ENCODE data around the gene PZP. TPM values are rescaled to one million over a fixed set of nuclear protein-coding genes. Genes with fewer than 3 reads are reported as not detected.

The PZP gene
- total RNA-seq, 4 donors from 2014 or later = not detected

DNA sequence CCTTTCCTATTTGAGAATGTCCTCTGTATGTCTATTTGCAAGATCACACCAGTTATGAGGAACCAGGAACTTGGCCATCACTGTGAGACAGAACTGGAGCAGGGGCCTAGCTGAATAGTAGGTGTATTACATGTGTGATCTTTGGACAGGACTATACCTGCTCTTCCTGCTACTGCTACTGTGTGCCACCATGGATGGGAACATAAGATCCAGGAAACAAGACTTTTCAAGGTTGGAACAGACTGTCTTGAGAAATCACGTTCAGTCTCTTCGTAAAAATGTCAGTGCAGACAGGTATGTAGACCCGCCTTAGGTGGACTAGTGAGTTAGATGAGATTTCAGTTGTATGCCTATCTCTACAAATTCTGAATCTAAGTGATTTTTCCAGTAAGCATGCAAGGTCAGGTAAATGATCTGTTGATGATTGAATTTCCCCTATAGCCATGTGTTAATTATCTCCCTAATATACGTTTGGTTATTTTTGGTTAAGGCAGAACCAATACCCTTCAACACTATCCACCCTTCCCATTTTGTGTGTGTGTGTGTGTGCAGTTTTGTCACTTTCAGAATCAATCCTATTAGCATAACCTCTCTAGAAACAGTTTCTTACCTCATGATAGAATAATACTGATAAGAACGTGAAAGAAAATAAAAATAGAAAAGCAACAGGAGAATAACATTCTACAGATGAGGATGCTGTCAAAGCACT, 99.5 kb downstream of the PZP start:
- no peaks in the 10 kb centered on the region for H3K9me3 ChIP-seq
- no peaks in the 10 kb centered on the region for H3K4me1 ChIP-seq
- H3K36me3 ChIP-seq = peaks cover 4 to 9% of the 10 kb centered on the region in 2 donors
- DNase-seq = no peak
- WGBS, 2 donors = 73 to 81% methylated on average over 5 of the region's 5 CpGs
- no peak overlapping the region for H3K4me3 ChIP-seq (replicated peaks in 1 of 3)
- no peak for TF ChIP-seq POLR2A (IDR thresholded peaks at IDR 0.05)
- TF ChIP-seq, protein P1, sequence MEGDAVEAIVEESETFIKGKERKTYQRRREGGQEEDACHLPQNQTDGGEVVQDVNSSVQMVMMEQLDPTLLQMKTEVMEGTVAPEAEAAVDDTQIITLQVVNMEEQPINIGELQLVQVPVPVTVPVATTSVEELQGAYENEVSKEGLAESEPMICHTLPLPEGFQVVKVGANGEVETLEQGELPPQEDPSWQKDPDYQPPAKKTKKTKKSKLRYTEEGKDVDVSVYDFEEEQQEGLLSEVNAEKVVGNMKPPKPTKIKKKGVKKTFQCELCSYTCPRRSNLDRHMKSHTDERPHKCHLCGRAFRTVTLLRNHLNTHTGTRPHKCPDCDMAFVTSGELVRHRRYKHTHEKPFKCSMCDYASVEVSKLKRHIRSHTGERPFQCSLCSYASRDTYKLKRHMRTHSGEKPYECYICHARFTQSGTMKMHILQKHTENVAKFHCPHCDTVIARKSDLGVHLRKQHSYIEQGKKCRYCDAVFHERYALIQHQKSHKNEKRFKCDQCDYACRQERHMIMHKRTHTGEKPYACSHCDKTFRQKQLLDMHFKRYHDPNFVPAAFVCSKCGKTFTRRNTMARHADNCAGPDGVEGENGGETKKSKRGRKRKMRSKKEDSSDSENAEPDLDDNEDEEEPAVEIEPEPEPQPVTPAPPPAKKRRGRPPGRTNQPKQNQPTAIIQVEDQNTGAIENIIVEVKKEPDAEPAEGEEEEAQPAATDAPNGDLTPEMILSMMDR (IDR thresholded peaks at IDR 0.05) = no peak
- intact Hi-C loops (cut with DNase I) = no loop called here
- no peaks in the 10 kb centered on the region for H3K27me3 ChIP-seq
- no peak overlapping the region for H3K27ac ChIP-seq

DNA sequence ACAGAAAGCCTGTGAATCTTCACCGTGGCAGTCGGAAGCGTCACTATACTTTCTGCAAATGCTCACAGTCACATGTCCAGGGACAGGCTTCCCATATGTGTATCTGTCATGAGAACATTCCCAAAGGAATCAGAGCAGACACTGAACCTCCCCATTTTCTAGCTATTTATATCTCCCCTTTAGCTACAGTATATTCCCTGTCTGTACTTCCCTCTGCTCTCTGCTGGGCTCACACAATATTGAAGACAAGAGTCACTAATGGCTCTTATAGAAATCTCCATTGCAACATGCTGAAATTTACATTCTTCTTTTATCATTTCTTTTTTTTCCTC, 100.7 kb downstream of the PZP start:
- H3K9me3 ChIP-seq = no peaks in the 10 kb centered on the region
- WGBS, 2 donors = 88 to 92% methylated on average over 3 of the region's 3 CpGs
- intact Hi-C loops (cut with DNase I) = no loop called here
- H3K4me1 ChIP-seq = no peaks in the 10 kb centered on the region
- no peaks in the 10 kb centered on the region for H3K27me3 ChIP-seq
- no peak for TF ChIP-seq POLR2A (IDR thresholded peaks at IDR 0.05)
- TF ChIP-seq, protein P1 (IDR thresholded peaks at IDR 0.05) = no peak
- H3K27ac ChIP-seq = no peak overlapping the region
- no peak overlapping the region for H3K4me3 ChIP-seq (replicated peaks in 1 of 3)
- H3K36me3 ChIP-seq = peaks cover 4 to 9% of the 10 kb centered on the region in 2 donors
- DNase-seq = no peak

DNA sequence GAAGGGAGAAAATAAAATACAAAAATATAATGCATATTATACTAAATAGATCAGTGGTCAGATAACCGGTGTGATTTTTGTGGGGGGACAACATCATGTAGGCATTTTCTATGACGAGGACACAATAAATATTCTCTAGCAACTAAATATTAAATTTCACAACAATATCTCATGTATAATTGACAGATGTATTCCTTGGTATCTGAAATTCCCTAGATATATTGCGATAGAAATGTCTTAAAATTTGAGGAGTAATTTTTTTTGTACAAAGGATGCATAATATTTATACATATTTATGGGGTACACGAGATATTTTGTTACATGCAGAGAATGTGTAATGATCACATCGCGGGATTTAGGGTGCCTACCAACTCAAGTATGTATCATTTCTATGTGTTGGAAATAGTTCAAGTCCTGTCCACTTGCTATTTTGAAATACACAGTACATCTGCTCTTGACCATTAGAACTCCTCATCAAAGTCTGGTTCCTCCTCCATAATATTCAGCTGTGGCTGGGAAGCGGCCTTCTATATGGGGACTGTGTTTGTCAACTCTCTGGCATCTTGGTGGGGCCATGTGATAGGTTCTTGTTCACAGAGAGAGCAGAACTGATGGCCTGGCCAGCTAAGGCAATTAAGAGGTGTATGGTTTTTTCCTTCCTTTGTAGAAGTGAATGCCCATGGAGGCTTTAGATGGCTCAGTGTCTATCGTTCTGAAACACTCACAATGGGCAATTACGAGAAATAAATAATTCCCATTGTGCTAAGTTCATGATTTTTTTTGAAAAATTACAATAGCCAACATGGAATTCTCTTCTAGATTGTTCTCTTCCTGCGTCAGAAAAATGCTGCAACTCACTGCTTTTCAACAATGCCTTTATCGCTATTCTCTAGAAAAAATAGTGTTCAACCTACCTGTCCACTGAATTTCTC, 101.3 kb downstream of the PZP start:
- H3K9me3 ChIP-seq = no peaks in the 10 kb centered on the region
- H3K27me3 ChIP-seq = no peaks in the 10 kb centered on the region
- intact Hi-C loops (cut with DNase I) = no loop called here
- no peak for TF ChIP-seq POLR2A (IDR thresholded peaks at IDR 0.05)
- TF ChIP-seq, protein P1 (IDR thresholded peaks at IDR 0.05) = no peak
- DNase-seq = no peak
- no peak overlapping the region for H3K4me3 ChIP-seq (replicated peaks in 1 of 3)
- no peak overlapping the region for H3K27ac ChIP-seq
- H3K36me3 ChIP-seq = peaks cover 4 to 9% of the 10 kb centered on the region in 2 donors
- whole genome bisulfite sequencing, 2 donors = 93 to 94% methylated on average over 11 of the region's 11 CpGs
- H3K4me1 ChIP-seq = no peaks in the 10 kb centered on the region

DNA sequence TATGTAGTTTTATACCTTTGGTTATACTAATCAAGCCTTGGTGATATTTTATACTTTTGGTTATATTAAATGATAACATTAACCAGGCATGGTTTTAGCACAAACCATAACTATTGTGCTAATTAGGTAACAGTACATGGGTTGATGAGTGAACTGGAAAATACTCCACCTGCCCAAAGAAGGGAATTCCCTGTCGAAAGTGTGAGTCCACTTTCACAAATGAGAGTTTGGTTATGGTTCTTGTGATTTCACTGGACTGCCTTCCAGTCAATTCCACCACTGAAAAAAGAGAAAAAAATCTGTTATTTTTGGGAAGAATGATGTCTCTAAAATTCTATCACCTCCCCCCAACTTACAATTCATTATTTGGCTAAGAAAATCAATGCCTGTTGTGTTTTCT, 102.1 kb downstream of the PZP start:
- Histone ChIP-seq H3K4me3 (replicated peaks in 1 of 3) (no peak overlapping the region), H3K27ac (no peak overlapping the region), H3K4me1 (no peaks in the 10 kb centered on the region), H3K36me3 (peaks cover 4 to 12% of the 10 kb centered on the region in 2 donors), H3K9me3 (no peaks in the 10 kb centered on the region), H3K27me3 (no peaks in the 10 kb centered on the region)
- intact Hi-C loops (cut with DNase I) = no loop called here
- WGBS, 2 donors = 87 to 95% methylated on average over 1 of the region's 1 CpG
- no peak for DNase-seq
- TF ChIP-seq, protein P1 (IDR thresholded peaks at IDR 0.05) = no peak
- TF ChIP-seq POLR2A (IDR thresholded peaks at IDR 0.05) = no peak
